CD4-positive, alpha-beta T cell treated with Interleukin-21 for 1 hour (primary cell): Measurements from ENCODE around the gene ANKIB1.
"Not testable (repeated sequence)": the region's sequence is repeated elsewhere in the genome, so short reads cannot be mapped to it uniquely, and the experiment has no call there.

Source experiments
- DNase-seq: peaks from one replicate; pipeline ENCODE4 v3.0.0-alpha.2; 2020

Gene ANKIB1

DNA sequence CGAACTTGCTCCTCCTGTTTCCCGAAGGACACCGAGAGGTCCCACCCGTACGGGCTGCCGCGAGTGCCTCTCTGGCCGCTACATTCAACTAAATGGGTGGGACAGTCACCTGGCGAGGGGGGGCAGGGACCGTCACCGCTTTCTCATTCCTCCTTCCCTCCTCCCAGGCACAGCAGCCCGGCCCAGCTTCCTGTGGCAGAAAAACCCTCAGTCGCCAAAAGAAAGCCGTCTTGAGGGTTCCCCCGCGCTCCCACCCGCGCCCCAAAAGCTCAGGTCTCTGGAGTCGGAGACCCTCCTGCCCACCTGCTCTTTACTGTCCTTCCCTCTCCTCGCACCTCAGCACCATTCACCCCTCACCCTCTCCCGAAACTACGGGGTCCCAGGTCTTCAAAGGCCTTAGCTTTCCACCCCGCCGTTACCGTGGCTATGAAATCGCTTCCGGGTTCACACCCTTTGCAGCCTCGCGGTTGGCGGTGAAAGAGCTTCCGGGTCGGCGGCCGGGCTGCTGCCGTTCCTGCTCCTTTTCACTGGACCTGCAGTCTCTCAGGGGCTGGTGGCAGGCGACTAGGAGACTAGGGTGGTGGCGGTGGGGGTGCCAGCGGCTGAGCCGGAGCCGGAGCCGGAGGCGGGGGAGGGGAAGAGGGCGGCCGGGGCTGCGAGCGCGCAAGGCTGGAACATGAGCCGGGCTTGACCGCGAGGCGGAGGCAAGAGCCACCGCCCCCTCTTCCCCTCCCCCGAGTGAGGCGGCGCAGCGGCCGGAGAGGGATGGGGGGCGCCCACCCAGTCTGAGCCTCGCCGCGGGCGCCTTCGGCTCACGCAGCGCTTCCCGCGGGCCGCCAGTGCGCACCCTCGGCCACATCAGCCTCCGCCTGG, at the start of gene ANKIB1, which contains the start of gene KRIT1:
ANKIB1 (plus strand) TSS at position 488 of the 873 bp plus-strand sequence. CDS start 49,005 bp downstream, outside the sequence.
KRIT1 (minus strand) TSS at position 428 of the 873 bp plus-strand sequence. CDS start 3,779 bp downstream, outside the sequence.
- peak; percentile 88 for DNase-seq

- DNase-seq = no peak
These were observed 45.0 kb upstream of the ANKIB1 start for GRCh38 chr7:92200791-92201190.

DNA sequence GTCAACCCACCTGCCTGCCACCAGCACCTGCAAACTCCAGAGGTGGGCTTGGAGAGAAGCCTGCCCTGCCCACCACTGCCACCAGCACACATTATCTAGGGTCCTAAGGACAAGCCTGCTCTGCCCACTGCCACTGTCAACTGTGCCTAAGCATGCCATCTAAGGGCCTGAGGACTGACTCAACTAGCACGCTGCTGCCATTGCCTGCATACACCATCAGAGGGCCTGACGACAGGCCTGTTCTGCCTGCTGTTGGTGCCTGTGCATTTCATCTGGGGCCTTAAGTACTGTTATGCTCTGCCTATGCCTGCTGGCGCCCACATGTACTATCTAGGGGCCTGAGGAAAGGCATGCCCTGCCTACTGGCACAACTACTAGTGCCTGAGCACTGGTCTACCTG, 39.8 kb upstream of the ANKIB1 start:
- no peak for DNase-seq

- no peak for DNase-seq
These were observed 39.1 kb upstream of the ANKIB1 start for GRCh38 chr7:92206672-92207071.

DNA sequence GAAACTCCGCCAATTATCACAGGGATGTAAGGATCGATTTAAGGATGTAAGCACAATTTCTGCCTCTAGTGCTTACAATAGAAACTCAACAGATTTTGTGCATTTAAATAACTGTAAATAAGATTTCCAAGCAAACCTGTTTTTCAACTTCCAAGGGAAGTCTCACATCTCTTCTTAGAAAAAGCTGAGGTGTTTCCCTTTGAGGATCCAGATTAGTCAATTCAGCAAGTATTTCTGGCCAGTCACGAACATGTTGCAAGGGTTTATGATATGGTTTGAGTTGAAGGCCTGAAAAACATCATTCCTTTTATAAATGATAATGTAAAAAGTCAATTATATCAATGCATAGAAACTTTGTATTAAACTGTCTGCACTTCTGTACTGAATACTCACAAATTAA, 24.0 kb upstream of the ANKIB1 start:
- DNase-seq = no peak

DNA sequence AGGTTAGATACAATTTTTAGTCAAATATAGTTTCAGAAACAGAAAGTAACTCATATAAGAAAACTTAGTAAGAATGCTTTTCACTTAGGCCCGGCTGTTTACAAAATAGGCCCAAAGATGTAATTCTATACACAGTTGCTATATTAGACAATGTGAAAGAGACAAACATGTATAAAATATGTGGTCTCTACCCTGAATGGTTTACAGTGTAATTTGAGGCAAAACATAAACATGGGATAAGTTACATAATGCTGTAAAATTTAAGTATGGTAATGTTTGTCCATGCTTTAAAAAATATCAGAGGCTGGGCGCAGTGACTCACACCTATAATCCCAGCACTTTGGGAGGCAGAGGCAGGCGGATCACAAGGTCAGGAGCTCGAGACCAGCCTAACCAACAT, 18.8 kb upstream of the ANKIB1 start:
- no peak for DNase-seq

DNA sequence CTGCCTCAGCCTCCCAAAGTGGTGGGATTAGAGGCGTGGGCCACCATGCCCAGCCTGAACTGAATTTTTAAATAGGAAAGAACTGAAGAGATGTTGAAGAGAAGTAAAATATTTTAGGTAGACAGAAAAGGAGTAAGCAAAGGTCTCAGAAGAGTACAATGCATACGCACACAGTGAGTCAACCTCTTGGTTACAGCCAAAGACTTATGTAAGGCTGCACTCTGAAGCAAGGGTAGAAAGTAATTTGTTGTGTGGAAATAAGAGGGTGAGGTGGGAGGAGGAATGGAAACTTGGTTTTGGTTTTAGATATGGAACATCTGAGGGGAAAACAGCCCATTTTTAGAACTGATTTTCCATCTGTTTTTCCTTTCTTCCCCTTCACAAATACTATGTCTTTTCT, 17.7 kb upstream of the ANKIB1 start:
- DNase-seq = no peak

- no peak for DNase-seq
These were observed 17.0 kb upstream of the ANKIB1 start for GRCh38 chr7:92228742-92229141.

DNA sequence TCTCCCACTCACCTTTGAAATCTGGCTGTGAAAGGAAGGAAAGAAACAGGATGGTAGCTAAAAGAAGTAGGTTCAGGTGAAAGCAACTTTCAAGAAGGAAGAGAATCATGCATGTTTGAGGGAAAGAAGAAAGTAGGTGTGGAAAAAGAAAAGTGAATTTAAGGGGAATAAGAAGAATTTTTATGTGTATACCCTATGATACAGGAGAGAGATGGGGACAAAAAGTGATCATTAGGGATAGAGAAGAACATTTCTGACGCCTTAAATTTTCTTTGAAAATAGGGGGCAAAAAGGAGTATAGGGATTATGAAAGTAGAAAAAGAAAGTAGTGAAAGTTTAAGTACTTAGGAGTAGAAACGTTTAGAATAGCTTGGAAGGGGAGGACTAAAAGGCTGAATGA, 15.2 kb upstream of the ANKIB1 start:
- DNase-seq = no peak

DNA sequence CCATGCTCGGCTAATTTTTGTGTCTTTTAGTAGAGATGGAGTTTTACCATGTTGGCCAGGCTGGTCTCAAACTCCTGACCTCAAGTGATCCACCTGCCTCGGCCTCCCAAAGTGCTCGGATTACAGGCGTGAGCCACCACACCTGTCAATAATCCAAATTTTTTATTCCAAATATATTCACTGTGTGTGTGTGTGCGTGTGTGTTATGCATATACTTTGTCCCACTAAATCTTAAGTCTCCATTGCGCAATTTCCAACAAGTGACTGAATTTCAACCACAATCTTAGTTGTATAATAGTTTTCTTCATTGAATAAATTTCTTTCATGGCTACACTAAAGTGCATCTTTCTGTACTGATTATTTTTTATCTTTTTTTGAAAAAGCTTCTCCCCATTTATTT, 2.8 kb upstream of the ANKIB1 start:
- no peak for DNase-seq

- no peak for DNase-seq
These were observed 827 bp upstream of the ANKIB1 start for GRCh38 chr7:92244808-92245486.

DNA sequence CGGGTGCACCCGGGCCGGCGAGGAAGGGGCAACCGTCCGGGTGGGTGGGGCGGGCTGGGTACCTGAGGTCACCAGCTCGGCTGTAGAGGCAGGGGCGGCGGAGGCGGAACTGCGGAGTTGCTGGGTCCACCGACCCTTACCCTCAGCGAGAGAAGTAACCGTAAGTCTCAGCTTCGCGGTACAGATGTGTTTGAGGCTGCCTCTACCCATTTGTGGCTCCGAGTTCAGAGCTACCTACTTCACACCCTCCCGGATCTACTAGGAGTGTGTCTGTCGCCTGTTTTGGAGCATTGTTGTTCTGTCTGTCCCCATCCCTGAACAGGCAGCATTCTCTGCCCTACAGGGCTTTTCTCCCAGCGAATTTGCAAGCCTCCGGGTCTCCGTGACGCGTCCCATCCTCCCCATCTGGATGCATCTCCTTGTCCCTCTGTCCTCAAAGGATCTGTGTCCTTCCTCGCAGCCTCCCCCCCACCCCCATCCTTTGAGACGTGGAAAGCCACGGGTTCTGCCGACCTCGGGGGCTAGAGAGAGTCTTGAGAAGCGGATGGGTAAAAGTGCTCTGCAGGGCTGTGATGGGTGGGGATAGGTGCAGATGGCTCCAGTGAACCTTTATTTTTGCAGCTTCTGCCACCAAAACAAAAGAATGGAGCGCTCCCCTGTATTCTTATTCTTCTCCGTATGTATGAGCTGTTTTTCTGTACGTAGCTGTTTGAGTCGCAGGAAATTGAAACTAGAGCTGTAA, 757 bp downstream of the ANKIB1 start:
- DNase-seq = peak; percentile 41

DNA sequence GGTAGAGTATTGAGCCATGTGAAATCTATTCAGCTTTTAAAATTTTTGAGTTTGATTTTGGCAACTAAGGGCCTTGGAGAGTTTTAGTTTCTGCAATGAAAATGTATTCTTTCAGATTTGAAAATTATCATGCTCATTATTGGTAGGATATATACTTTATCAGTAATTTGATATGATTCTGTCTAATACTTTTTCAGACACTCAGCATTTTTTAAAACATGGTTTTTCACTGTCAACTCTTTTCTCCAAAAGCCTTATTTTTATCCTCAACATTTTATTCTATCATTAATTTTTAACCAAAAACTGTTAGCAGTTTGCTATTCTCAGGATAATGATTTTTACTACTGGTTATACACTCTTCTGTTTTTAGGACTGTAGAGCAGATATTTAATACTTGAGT, 4.8 kb downstream of the ANKIB1 start:
- DNase-seq = no peak

GRCh38 chr7:92251181-92251580, 5.4 kb downstream of the ANKIB1 start:
- no peak for DNase-seq

GRCh38 chr7:92253251-92253650, 7.5 kb downstream of the ANKIB1 start:
- no peak for DNase-seq

GRCh38 chr7:92254800-92255199, 9.0 kb downstream of the ANKIB1 start:
- DNase-seq = not testable (repeated sequence)

GRCh38 chr7:92255308-92255707, 9.5 kb downstream of the ANKIB1 start:
- no peak for DNase-seq

DNA sequence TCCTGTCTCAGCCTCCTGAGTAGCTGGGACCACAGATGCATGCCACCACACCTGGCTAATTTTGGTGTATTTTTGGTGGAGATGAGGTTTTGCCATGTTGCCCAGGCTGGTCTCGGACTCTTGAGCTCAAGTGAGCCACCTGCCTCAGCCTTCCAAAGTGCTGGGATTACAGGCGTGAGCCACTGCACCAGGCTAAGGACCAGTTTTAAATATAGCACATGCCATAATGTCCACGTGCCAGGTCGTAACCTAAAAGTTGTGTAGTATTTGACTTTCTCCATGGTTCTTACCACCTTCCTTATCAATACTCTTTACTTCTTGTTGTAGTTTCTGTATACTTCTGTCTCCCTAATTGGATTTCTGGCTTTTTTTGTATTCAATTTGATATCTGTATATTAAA, 13.3 kb downstream of the ANKIB1 start:
- DNase-seq = no peak

- no peak for DNase-seq
These were observed 14.0 kb downstream of the ANKIB1 start for GRCh38 chr7:92259610-92260247.

DNA sequence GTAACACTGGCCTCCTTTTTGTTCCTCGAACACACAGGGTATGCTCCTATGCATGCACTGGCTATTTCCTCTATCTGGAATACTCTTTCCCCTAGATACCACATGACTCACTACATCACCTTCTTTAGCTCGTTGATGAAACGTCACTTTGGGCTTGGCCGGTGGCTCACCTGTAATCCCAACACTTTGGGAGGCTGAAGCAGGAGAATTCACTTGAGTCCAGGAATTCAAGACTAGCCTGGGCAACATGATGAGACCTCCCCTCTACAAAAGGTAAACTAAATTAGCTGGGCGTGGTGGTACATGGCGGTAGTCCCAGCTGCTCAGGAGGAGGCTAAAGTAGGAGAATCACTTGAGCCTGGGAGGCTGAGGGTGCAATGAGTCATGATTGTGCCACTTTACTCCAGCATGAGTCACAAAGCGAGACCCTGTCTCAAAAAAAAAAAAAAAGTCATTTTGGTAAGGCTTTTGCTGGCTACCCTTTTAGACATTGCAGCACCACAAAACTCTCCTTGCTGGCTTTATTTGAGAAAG, 14.5 kb downstream of the ANKIB1 start:
- no peak for DNase-seq

DNA sequence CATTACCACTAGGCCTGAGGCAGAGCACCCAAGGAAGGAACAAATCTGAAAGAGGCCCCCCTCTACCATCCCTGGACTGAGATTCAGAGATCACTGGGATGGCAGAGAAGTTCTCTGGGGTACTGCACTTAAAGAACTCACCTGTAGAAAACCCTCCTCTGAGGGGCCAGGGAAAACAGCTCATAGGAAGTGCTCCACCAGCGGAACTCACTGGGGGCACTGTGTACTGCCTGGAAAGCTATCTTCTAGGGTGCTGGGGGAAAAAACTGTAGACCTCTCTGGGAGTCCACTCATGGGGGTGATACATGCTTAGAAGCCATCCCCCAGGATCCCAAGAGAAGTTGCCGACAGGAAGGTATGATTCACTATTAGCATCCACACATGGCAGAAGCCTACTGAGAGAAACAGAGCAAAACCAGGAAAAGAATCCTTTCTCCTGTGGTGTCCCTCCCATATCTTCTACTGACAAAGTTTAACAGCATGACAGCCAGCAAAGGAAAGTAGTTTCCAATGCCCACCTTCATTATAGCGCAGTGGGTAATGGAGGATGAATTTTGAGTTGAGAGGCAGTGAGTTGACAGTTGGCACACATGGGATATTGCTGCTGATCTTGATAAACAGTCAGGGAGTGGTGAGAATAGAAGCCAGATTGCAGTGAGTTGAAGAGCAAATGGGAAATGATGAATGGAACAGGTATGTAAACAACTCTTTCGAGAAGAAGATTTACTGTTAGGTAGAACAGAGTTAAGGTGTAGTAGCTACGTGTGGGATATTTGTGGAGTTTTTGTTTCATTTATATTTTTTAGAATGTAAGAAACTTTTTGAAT, 20.9 kb downstream of the ANKIB1 start:
- DNase-seq = no peak

DNA sequence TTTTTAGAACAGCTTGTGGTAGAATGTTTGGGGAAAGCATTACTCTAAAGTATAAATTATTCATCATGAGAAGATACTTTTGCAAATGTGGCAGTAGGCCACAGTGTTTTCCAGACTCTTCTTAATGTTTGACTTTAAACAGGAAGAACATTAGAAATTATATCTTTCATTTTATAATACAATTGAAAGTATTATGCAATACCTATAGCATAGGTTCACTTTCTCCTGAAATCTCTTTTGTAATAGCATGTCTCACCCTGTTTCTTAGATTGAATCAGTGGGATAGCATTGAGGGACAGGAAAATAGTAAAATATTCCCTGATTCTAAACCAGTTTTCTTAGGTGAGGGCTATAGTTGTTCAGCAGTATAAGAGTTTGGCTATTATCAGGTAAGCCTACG, 23.1 kb downstream of the ANKIB1 start:
- DNase-seq = no peak
